Ishikawa (cell line): Measurements from ENCODE around the gene HDAC8.

ENCODE experiments used
- CEBPB ChIP-seq: IDR thresholded peaks from 2 replicates; pipeline ENCODE4 v1.6.1; 2012
- CREB1 ChIP-seq: IDR thresholded peaks from 2 replicates; pipeline ENCODE4 v1.6.1; 2012; ENCODE audit warnings: low read depth
- EP300 ChIP-seq: IDR thresholded peaks from 2 replicates; pipeline ENCODE4 v1.6.1; 2012; ENCODE audit warnings: borderline replicate concordance
- FOXM1 ChIP-seq: IDR thresholded peaks from 2 replicates; pipeline ENCODE4 v1.6.1; 2012; ENCODE audit warnings: low read depth, borderline replicate concordance
- MAX ChIP-seq: IDR thresholded peaks from 2 replicates; pipeline ENCODE4 v1.6.1; 2012
- NFIC ChIP-seq: IDR thresholded peaks from 2 replicates; pipeline ENCODE4 v1.6.1; 2012
- REST ChIP-seq: IDR thresholded peaks from 2 replicates; pipeline ENCODE4 v1.6.1; 2012; ENCODE audit warnings: low read depth, mild to moderate bottlenecking
- TCF12 ChIP-seq: IDR thresholded peaks from 2 replicates; pipeline ENCODE4 v1.6.1; 2012; ENCODE audit warnings: low read depth
- TEAD4 ChIP-seq: IDR thresholded peaks from 2 replicates; pipeline ENCODE4 v1.6.1; 2012
- YY1 ChIP-seq: IDR thresholded peaks from 2 replicates; pipeline ENCODE4 v1.6.1; 2012; ENCODE audit warnings: low read depth
- ZBTB7A ChIP-seq: IDR thresholded peaks from 2 replicates; pipeline ENCODE4 v1.6.1; 2012; ENCODE audit warnings: low read depth

GRCh38 chrX:72340626-72341025 is 232.0 kb downstream of the HDAC8 start:
- no peak for TF ChIP-seq TEAD4
- no peak for TF ChIP-seq REST
- TF ChIP-seq EP300 = no peak
- TF ChIP-seq NFIC = no peak
- no peak for TF ChIP-seq FOXM1
- no peak for TF ChIP-seq CEBPB
- no peak for TF ChIP-seq YY1
- TF ChIP-seq ZBTB7A = no peak
- TF ChIP-seq TCF12 = no peak
- no peak for TF ChIP-seq MAX
- TF ChIP-seq CREB1 = no peak
